Heart right ventricle (tissue), 16 donors: Measurements from ENCODE around the gene HYOU1. TPM values are rescaled to one million over a fixed set of nuclear protein-coding genes. Genes with fewer than 3 reads are reported as not detected.
"Not testable (repeated sequence)": the region's sequence is repeated elsewhere in the genome, so short reads cannot be mapped to it uniquely, and the experiment has no call there.

Experiments
- ATAC-seq, 8 donors: fragments of 200-7000 bp; cut with Tn5 transposase; one replicate each; pipeline ENCODE4 v1.9.1; 2020; ENCODE audit warnings: mild to moderate bottlenecking in 8 of 8, moderate library complexity in 8 of 8, moderate number of reproducible peaks in 1 of 8
- DNase-seq, 2 donors: peaks; one replicate each; pipeline ENCODE4 v3.0.0-alpha.2; 2020
- H3K27ac ChIP-seq, 10 donors: fragments of 200-600 bp; sonication (generic) in 2 of 10; one replicate each; pipeline versions ENCODE4 v1.5.0 to v1.8.0; 2020 to 2022; ENCODE audit warnings: mild to moderate bottlenecking in 3 of 10
- H3K27me3 ChIP-seq, 7 donors: fragments of 200-600 bp; one replicate each; pipeline ENCODE4 v1.8.0; 2021 to 2022; ENCODE audit warnings: mild to moderate bottlenecking in 2 of 7
- H3K36me3 ChIP-seq, 9 donors: fragments of 200-600 bp; sonication (generic) in 1 of 9; one replicate each; pipeline versions ENCODE4 v1.5.0 to v1.8.0; 2020 to 2022; ENCODE audit warnings: mild to moderate bottlenecking in 2 of 9
- H3K4me1 ChIP-seq, 9 donors: fragments of 200-600 bp; sonication (generic) in 1 of 9; one replicate each; pipeline versions ENCODE4 v1.5.0 to v1.8.0; 2020 to 2022; ENCODE audit warnings: mild to moderate bottlenecking in 4 of 9
- H3K4me3 ChIP-seq, 10 donors: fragments of 200-600 bp; sonication (generic) in 2 of 10; one replicate each; pipeline versions ENCODE4 v1.5.0 to v1.8.0; 2020 to 2022; ENCODE audit warnings: mild to moderate bottlenecking in 7 of 10, moderate library complexity in 2 of 10
- H3K9me3 ChIP-seq, 11 donors: fragments of 200-600 bp in 10 of 11; sonication (generic) in 2 of 11; one replicate each; pipeline versions ENCODE4 v1.5.0 to v1.8.0; 2013 to 2022; ENCODE audit warnings: mild to moderate bottlenecking in 2 of 11, control low read depth in 1 of 11, moderate library complexity in 1 of 11
- CTCF ChIP-seq, 9 donors: fragments of 200-600 bp; sonication (generic) in 2 of 9; IDR thresholded peaks; one replicate each; pipeline versions ENCODE4 v1.5.0 to v1.8.0; 2021 to 2022; ENCODE audit warnings: antibody characterized with exemption in 9 of 9, mild to moderate bottlenecking in 5 of 9, moderate library complexity in 1 of 9
- WGBS, 2 donors: extraction: QIAGEN DNeasy Blood & Tissue Kit; methylation state at CpG; one replicate each; pipeline ENCODE4 v1.1.7; 2013; ENCODE audit warnings: inconsistent platforms in 1 of 2; 5-methylcytosine and 5-hydroxymethylcytosine counted together
- intact Hi-C, 10 donors: fragments of 100-400 bp; cut with DNase I; formaldehyde crosslinking; loops; one replicate each; pipeline versions ENCODE4 v1.11.1 to v1.14.2; 2022
- polyA plus RNA-seq, 2 donors: library from polyadenylated mRNA; stranded (reverse); fragments of 200-250 nt; gene quantifications; one replicate each; pipeline ENCODE4 v1.2.3, GENCODE V29; 2013
- total RNA-seq, 10 donors: library from RNA; stranded (reverse); fragmentation: NEBNext Ultra II Directional in 3 of 10; extraction: Animal tissue kit (Norgen Biotek cat#: 25700) in 3 of 10; gene quantifications; one replicate each; pipeline versions ENCODE4 v1.2.1 to v1.2.4, GENCODE V29; 2021 to 2023
- donor health status: Arrhythmogenic right ventricular cardiomyopathy.
- donor health status: ischemic (EF 13 %, LVEDD 7.1; RV severe dilation, severe dysfunction).
- donor health status: healthy with polysubstance abuse.
- donor health status: DM: no; HTN: yes; CAD: no.
- donor health status: DM: no; HTN: no; CAD: no.
- donor health status: ischemic (EF 25% LVEDD 6.9; RV normal size, moderate dysfunction).
- donor health status: ischemic (EF 25% LVEDD 5.7; RV mildly dilated, moderate dysfunction).
- donor health status: healthy.
- donor health status: DM: yes; HTN: yes; CAD: no.
- donor health status: Ischemic cardiomyopathy.
- donor health status: ischemic (EF 35%, LVEDD 5.7; RV mildly dilated, moderate dysfunction).
- donor health status: nonischemic (EF 11% LVEDD 7.7; RV severe dilation, severe dysfunction).
- donor health status: DM: yes; HTN: yes; CAD: no.
- donor health status: PGD.
- donor health status: ischemic (EF 29% LVEDD 5.4; RV normal size, mild dysfunction).
- donor health status: nonischemic (EF 23%, LVEDD 6.1; RV moderate dilation, normal function).

The HYOU1 gene
- total and polyA plus RNA-seq, 12 donors: 33.0 to 179 (median 64.4) TPM

GRCh38 chr11:119067371-119068222, 10.6 kb upstream of the HYOU1 start, which contains the start of gene VPS11:
VPS11 (plus strand) TSS chr11:119067818; CDS start chr11:119067824, 6 bp downstream.
- TF ChIP-seq CTCF (IDR thresholded peaks at IDR 0.05): no peak
- intact Hi-C loops: loop anchor here in 1 of 10 donors (10.0 kb wide), 1 partner anchor 53 kb away; the partner anchor contains the start of genes RPS25 and TRAPPC4
- no peaks in the 10 kb centered on the region for H3K9me3 ChIP-seq
- H3K4me3 ChIP-seq: peak within 1 kb of the TSS; percentile 65 to 99 (median 87)
- DNase-seq: peak; percentile 97 to 98
- H3K27me3 ChIP-seq: no peaks in the 10 kb centered on the region
- H3K27ac ChIP-seq: peak within 1 kb of the TSS; percentile 62 to 94 (median 88)
- 0 to 1% methylated on average over 49 of the region's 49 CpGs for WGBS, 2 donors
- H3K36me3 ChIP-seq: peaks cover 0 to 48% (median 20%) of the 10 kb centered on the region in 9 donors
- ATAC-seq: peak; percentile 97 to 99 (median 99)
- peaks cover 4 to 38% (median 29%) of the 10 kb centered on the region in 9 donors for H3K4me1 ChIP-seq

DNA sequence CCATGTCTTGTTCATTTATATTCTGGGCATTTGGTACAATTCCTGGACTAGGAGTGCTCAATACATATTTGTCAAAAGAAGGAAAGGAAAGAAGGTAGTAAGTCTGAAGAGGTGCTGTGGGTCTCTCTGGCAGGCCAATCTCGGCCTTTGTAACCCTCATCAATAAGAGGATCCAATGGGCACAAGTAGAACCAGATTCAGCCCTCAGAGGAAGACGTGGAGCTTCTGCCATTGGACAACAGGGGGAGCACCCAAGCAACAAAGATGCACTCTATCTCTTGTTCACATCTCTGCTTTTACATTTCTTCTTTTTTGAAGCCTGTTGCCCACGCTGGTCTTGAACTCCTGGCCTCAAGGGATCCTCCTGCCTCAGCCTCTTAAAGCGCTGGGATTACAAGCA, 8.4 kb upstream of the HYOU1 start:
- Histone ChIP-seq H3K4me3 (no peak overlapping the region), H3K9me3 (no peaks in the 10 kb centered on the region), H3K27ac (no peak overlapping the region), H3K36me3 (peaks cover 0 to 42% (median 4%) of the 10 kb centered on the region in 9 donors), H3K27me3 (no peaks in the 10 kb centered on the region), H3K4me1 (peaks cover 4 to 43% (median 29%) of the 10 kb centered on the region in 9 donors)
- peak in 5 of 9 donors; percentile 9 to 54 (median 17) for TF ChIP-seq CTCF (IDR thresholded peaks at IDR 0.05)
- WGBS, 2 donors: 74 to 77% methylated on average over 4 of the region's 4 CpGs
- intact Hi-C loops: loop anchor here in 1 of 10 donors (10.0 kb wide), 1 partner anchor 51 kb away; the partner anchor contains the start of genes RPS25 and TRAPPC4
- DNase-seq (no peak), ATAC-seq (no peak)

- Histone ChIP-seq H3K27me3 (no peaks in the 10 kb centered on the region), H3K4me3 (no peak overlapping the region), H3K9me3 (no peaks in the 10 kb centered on the region), H3K36me3 (peaks cover 0 to 34% (median 0%) of the 10 kb centered on the region in 9 donors), H3K27ac (peak overlapping the region in 2 of 10 donors; percentile 6 to 22), H3K4me1 (peaks cover 5 to 35% (median 20%) of the 10 kb centered on the region in 9 donors)
- peak in 1 of 2 donors; percentile 31 for DNase-seq
- 62 to 72% methylated on average over 5 of the region's 5 CpGs for WGBS, 2 donors
- no peak for ATAC-seq
- intact Hi-C loops: loop anchor here in 1 of 10 donors (10.0 kb wide), 1 partner anchor 48 kb away; the partner anchor contains the start of genes RPS25 and TRAPPC4
- TF ChIP-seq CTCF (IDR thresholded peaks at IDR 0.05): no peak
These were observed 5.8 kb upstream of the HYOU1 start for GRCh38 chr11:119062779-119063178.

- ATAC-seq: no peak
- intact Hi-C loops: loop anchor here in 1 of 10 donors (10.0 kb wide), 1 partner anchor 46 kb away; the partner anchor contains the start of genes RPS25 and TRAPPC4
- no peak for TF ChIP-seq CTCF (IDR thresholded peaks at IDR 0.05)
- no peak overlapping the region for H3K4me3 ChIP-seq
- H3K4me1 ChIP-seq: peaks cover 5 to 32% (median 18%) of the 10 kb centered on the region in 9 donors
- WGBS, 2 donors: 92 to 94% methylated on average over 3 of the region's 3 CpGs
- no peaks in the 10 kb centered on the region for H3K27me3 ChIP-seq
- H3K9me3 ChIP-seq: no peaks in the 10 kb centered on the region
- no peak for DNase-seq
- H3K27ac ChIP-seq: no peak overlapping the region
- peaks cover 0 to 34% (median 0%) of the 10 kb centered on the region in 9 donors for H3K36me3 ChIP-seq
These were observed 4.3 kb upstream of the HYOU1 start for GRCh38 chr11:119061256-119061655.

DNA sequence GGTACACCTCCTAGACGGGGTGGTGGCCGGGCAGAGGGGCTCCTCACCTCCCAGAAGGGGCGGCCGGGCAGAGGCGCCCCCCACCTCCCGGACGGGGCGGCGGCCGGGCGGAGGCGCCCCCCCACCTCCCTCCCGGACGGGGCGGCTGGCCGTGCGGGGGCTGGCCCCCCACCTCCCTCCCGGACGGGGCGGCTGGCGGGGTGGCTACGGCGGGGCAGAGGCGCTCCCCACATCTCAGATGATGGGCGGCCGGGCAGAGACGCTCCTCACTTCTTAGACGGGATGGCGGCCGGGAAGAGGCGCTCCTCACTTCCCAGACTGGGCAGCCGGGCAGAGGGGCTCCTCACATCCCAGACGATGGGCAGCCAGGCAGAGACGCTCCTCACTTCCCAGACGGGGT, 2.1 kb upstream of the HYOU1 start:
- intact Hi-C loops, H3K4me3 ChIP-seq, H3K27me3 ChIP-seq, H3K9me3 ChIP-seq, DNase-seq, ATAC-seq, H3K27ac ChIP-seq: not testable (repeated sequence)
- 91 to 92% methylated on average over 17 to 31 of the region's 35 CpGs for WGBS, 2 donors
- H3K4me1 ChIP-seq: peaks cover 15 to 38% (median 26%) of the 10 kb centered on the region in 9 donors
- H3K36me3 ChIP-seq: peaks cover 0 to 33% (median 10%) of the 10 kb centered on the region in 9 donors
